ENCODE data around the gene ACSBG1. TPM values are rescaled to one million over a fixed set of nuclear protein-coding genes. Genes with fewer than 3 reads are reported as not detected.

Gene ACSBG1
- total RNA-seq, 2 donors from 2014 or later: 7.4 TPM; not detected in 1

DNA sequence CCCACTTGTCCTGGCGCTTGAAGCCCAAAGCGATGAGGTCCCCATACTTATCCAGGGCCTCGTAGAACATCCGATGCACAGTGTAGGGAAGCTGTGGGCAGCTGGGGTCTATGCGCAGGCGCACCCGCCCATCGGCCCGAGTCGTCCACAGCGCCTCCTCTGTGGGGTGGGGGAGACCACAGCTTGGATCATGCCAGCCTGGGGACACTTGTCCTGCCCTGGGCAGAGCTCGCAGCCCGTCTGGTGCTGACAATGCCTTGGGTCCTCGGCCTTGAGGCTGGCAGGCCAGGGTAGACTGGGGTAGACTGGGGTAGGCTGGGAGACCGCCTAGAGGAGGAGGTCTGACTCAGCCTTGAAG lies 39.8 kb downstream of the ACSBG1 start:
- no peaks in the 10 kb centered on the region for H3K9me3 ChIP-seq
- no peak for DNase-seq (ENCODE audit: low spot score)
- intact Hi-C loops (cut with DNase I): no loop called here
- no peaks in the 10 kb centered on the region for H3K4me1 ChIP-seq (replicated peaks)
- H3K36me3 ChIP-seq: no peaks in the 10 kb centered on the region
- no peak for TF ChIP-seq POLR2A (IDR thresholded peaks at IDR 0.05)
- TF ChIP-seq CTCF (IDR thresholded peaks at IDR 0.05): no peak
- no peak for TF ChIP-seq POLR2AphosphoS5 (IDR thresholded peaks at IDR 0.05)
- no peaks in the 10 kb centered on the region for H3K27me3 ChIP-seq (replicated peaks; ENCODE audit: insufficient read depth)
- WGBS: 91% methylated on average over 15 of the region's 15 CpGs
- no peak overlapping the region for H3K27ac ChIP-seq
- no peak overlapping the region for H3K4me3 ChIP-seq

DNA sequence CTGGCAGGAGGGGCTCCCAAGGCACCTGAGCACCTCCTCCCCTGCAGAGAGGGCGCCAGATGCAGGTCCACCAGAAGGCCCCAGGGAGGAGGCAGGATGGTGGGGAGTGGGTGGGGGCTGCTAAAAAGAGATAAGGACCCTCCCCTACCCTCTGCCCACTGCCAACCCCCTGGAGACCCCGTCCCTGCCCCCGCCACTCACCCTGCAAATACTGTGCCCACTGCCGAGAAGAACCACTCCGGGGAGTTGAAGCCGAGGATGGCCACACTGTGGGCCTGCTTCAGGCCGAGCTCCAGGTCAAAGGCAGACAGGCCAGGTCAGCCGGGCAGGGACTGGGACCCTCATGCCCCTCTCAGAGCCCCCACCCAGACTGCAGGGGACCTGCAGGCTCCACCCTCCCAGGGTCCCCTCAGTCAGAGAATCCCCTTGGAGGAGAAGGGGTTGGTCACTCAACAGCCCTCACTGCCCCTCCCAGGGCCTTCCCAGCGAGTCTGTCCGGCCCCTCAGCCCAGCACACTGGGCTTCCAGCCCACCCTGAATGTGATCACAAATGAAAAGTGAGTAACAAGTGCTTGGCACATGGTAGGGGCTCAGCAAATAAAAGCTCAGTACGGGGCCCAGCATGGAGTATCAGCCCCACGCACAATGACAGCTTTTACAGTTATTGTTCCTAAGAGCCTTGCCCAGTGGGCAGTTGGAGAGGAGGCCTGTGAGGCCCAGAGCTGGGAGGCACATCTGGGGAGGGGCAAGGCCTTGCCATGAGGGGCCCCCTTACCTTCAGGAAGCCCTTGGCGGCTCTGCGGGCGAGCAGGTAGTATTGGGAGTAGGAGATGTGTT lies 40.4 kb downstream of the ACSBG1 start:
- no peaks in the 10 kb centered on the region for H3K27me3 ChIP-seq (replicated peaks; ENCODE audit: insufficient read depth)
- no peak overlapping the region for H3K27ac ChIP-seq
- no peaks in the 10 kb centered on the region for H3K4me1 ChIP-seq (replicated peaks)
- TF ChIP-seq POLR2A (IDR thresholded peaks at IDR 0.05): no peak
- TF ChIP-seq CTCF (IDR thresholded peaks at IDR 0.05): no peak
- no peak for TF ChIP-seq POLR2AphosphoS5 (IDR thresholded peaks at IDR 0.05)
- WGBS: 90% methylated on average over 13 of the region's 15 CpGs
- intact Hi-C loops (cut with DNase I): no loop called here
- DNase-seq (ENCODE audit: low spot score): no peak
- H3K4me3 ChIP-seq: no peak overlapping the region
- no peaks in the 10 kb centered on the region for H3K36me3 ChIP-seq
- no peaks in the 10 kb centered on the region for H3K9me3 ChIP-seq

DNA sequence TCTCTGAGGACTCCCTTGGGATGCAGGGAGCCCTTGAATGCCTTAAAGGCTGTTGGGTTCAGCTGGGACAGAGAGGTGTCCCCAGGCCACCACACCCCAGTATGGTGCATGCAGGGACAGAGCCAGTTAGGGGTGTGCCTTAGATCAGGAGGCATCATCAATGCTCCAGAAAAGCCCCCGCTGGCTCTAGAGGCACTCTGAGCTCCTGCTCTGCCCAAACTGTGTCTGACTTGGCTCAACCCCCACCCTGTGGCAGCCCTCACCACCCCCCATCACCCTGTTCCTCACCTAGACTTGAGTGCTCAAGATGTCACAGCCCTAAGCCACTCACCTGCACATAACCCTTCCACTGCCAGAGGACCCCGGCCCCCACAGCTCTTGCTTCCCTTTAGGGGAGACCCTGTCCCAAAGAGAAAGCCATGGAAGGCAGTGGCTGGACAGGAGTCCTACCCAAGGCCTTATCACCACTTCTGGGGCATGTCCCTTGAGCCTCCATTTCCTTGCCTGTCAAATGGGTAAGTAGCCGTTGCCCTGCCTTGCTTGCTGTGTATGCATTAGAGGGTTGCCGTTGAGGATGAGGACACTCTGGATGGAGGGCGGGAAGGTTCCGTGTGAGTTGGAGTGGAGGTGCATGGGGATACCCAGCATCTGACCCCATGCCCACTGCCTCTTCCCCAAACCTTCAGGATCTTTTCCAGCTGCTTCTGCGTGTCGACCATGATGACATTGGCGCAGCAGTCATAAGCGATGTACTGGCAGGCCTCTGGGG lies 41.4 kb downstream of the ACSBG1 start:
- Histone ChIP-seq H3K4me1 (replicated peaks) (no peaks in the 10 kb centered on the region), H3K9me3 (no peaks in the 10 kb centered on the region), H3K27me3 (replicated peaks; ENCODE audit: insufficient read depth) (no peaks in the 10 kb centered on the region), H3K4me3 (no peak overlapping the region), H3K27ac (no peak overlapping the region), H3K36me3 (no peaks in the 10 kb centered on the region)
- WGBS: 94% methylated on average over 10 of the region's 10 CpGs
- intact Hi-C loops (cut with DNase I): no loop called here
- TF ChIP-seq CTCF (IDR thresholded peaks at IDR 0.05) (no peak), POLR2A (IDR thresholded peaks at IDR 0.05) (no peak), POLR2AphosphoS5 (IDR thresholded peaks at IDR 0.05) (no peak)
- DNase-seq (ENCODE audit: low spot score): no peak

DNA sequence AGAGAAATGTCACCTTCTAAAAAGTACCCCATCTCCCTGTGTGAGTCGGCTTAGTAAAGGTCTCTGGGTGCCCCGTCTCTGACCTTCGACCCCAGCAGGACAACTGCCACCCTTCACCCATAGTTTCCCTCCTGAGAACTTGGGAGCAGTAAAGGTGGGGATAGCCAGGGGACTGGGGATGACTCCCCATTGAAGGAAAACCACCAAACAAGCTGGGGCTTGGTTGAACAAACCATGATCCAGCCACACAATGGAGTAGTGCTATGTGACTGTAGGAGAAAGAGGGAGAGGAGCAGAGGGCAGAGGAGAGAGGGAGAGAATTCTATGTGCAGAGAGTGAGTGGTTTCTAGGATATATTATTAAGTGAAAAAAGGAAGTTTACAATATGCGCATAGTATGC lies 51.5 kb downstream of the ACSBG1 start:
- no peak overlapping the region for H3K27ac ChIP-seq
- no peaks in the 10 kb centered on the region for H3K9me3 ChIP-seq
- TF ChIP-seq POLR2AphosphoS5 (IDR thresholded peaks at IDR 0.05): no peak
- no peak for TF ChIP-seq CTCF (IDR thresholded peaks at IDR 0.05)
- no peak for TF ChIP-seq POLR2A (IDR thresholded peaks at IDR 0.05)
- H3K36me3 ChIP-seq: no peaks in the 10 kb centered on the region
- 90% methylated on average over 4 of the region's 4 CpGs for WGBS
- no peaks in the 10 kb centered on the region for H3K27me3 ChIP-seq (replicated peaks; ENCODE audit: insufficient read depth)
- no peak overlapping the region for H3K4me3 ChIP-seq
- no peaks in the 10 kb centered on the region for H3K4me1 ChIP-seq (replicated peaks)
- intact Hi-C loops (cut with DNase I): no loop called here
- no peak for DNase-seq (ENCODE audit: low spot score)

Measured in prostate gland (tissue), 2 donors.